ENCODE measurements around the gene SERINC5. TPM values are rescaled to one million over a fixed set of nuclear protein-coding genes. Genes with fewer than 3 reads are reported as not detected.
"Not testable (repeated sequence)": the region's sequence is repeated elsewhere in the genome, so short reads cannot be mapped to it uniquely, and the experiment has no call there.

The SERINC5 gene
- total RNA-seq, 2 experiments from 2014 or later = 32.4 to 33.1 TPM

DNA sequence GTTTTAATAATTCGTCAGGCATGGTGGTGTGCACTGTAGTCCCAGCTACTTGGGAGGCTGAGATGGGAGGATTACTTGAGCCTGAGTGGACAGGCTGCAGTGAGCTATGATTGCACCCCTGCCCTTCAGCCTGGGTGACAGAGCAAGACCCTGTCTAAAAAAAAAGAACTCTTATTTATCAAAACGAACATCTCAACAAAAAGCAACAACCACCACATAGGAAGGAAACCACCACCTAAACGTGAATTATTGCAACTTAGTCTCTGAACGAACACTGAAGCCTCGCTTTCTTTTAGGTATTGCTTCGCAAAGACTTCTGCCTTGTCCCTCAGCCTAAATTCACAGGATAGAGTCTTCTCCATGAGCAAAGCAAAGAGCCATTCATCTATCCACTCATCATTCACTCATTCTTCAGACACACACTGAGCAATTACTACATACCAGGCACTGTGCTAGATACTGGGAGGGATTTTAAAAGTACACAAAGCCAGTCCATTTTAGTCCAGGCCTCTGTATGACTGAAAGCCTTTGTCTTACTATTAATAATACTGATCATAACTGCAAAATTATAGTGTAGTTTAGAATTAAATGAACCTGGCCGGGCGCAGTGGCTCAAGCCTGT lies 163.3 kb downstream of the SERINC5 start:
- ChIA-PET POLR2A (interaction anchor here (0.9 to 1.1 kb wide), 4 partner anchors 9 to 215 kb away, joined by 3 to 4 read pairs (median 3); no protein-coding TSS in a partner anchor), CTCF (interaction anchor here (0.8 to 5.7 kb wide), 39 partner anchors 8 to 579 kb away, joined by 3 to 104 read pairs (median 6); partner anchors contain the start of genes SERINC5 and SPZ1)
- no peak for TF ChIP-seq CTCF (IDR thresholded peaks at IDR 0.05)
- Mint-ChIP-seq H3K27ac (peak overlapping the region; percentile 65), H3K36me3 (ENCODE audit: low read depth) (no peaks in the 10 kb centered on the region), H3K27me3 (no peaks in the 10 kb centered on the region), H3K4me1 (ENCODE audit: low read depth) (peaks cover 13% of the 10 kb centered on the region), H3K9me3 (no peaks in the 10 kb centered on the region), H3K4me3 (no peak overlapping the region)
- DNase-seq (no peak), ATAC-seq (peak; percentile 21)
- intact Hi-C loops (cut with micrococcal nuclease) = loop anchor here (5.0 kb wide), 1 partner anchor 100 kb away; no protein-coding TSS in a partner anchor

DNA sequence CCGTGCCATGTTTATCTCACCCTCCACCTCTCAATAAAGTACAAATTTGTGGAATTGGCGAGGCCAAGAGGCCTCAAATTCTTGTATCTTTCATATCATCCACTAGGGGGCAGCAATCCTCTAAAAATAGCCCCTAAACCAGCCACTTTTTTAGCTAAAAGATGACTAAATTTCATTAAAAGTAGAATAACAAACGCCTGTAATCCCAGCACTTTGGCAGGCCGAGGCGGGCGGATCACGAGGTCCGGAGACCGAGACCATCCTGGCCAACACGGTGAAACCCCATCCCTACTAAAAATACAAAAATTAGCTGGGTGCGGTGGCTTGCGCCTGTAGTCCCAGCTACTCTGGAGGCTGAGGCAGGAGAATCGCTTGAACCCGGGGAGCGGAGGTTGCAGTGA lies 164.1 kb downstream of the SERINC5 start:
- H3K27me3 Mint-ChIP-seq = not testable (repeated sequence)

DNA sequence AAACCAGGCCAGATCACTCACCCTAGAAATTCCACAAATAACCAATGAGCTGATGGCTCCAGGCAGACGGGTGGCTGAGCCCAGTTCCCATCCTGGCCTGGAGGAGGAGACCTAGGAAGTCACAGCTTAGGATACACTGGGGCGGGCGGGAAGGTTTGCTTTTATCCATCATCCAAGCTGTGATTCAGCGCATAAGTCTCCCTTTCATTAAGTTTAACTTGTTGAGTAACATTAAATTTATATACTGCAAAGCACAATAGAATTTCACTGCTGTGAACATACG lies 165.0 kb downstream of the SERINC5 start:
- Mint-ChIP-seq H3K4me3 (no peak overlapping the region), H3K36me3 (ENCODE audit: low read depth) (no peaks in the 10 kb centered on the region), H3K9me3 (no peaks in the 10 kb centered on the region), H3K27ac (no peak overlapping the region), H3K27me3 (no peaks in the 10 kb centered on the region), H3K4me1 (ENCODE audit: low read depth) (peaks cover 9% of the 10 kb centered on the region)
- CTCF ChIA-PET = interaction anchor here (1.0 to 5.7 kb wide), 14 partner anchors 9 to 216 kb away, joined by 3 to 104 read pairs (median 6); no protein-coding TSS in a partner anchor
- intact Hi-C loops (cut with micrococcal nuclease) = loop anchor here (2.0 to 5.0 kb wide), 3 partner anchors 101 to 216 kb away; no protein-coding TSS in a partner anchor
- POLR2A ChIA-PET = interaction anchor here (1.2 kb wide), 1 partner anchor 165 kb away, joined by 5 read pairs; the partner anchor contains the start of gene SERINC5
- no peak for ATAC-seq
- DNase-seq = no peak
- TF ChIP-seq CTCF (IDR thresholded peaks at IDR 0.05) = no peak

More for the DNA sequence above, 164.1 kb downstream of the SERINC5 start:
- H3K9me3 Mint-ChIP-seq; H3K36me3 Mint-ChIP-seq (ENCODE audit: low read depth); H3K4me1 Mint-ChIP-seq (ENCODE audit: low read depth); H3K4me3 Mint-ChIP-seq: not testable (repeated sequence)
- ATAC-seq (peak; percentile 72), DNase-seq (peak; percentile 42)
- intact Hi-C loops (cut with micrococcal nuclease) = loop anchor here (2.0 to 5.0 kb wide), 3 partner anchors 101 to 215 kb away; no protein-coding TSS in a partner anchor
- peak; percentile 80 for TF ChIP-seq CTCF (IDR thresholded peaks at IDR 0.05)
- CTCF ChIA-PET = interaction anchor here (0.5 to 5.7 kb wide), 54 partner anchors 8 to 580 kb away, joined by 3 to 104 read pairs (median 5); partner anchors contain the start of genes SERINC5 and SPZ1
- peak overlapping the region; percentile 62 for H3K27ac Mint-ChIP-seq
- POLR2A ChIA-PET = interaction anchor here (0.9 to 1.1 kb wide), 4 partner anchors 8 to 216 kb away, joined by 3 to 4 read pairs (median 3); no protein-coding TSS in a partner anchor

DNA sequence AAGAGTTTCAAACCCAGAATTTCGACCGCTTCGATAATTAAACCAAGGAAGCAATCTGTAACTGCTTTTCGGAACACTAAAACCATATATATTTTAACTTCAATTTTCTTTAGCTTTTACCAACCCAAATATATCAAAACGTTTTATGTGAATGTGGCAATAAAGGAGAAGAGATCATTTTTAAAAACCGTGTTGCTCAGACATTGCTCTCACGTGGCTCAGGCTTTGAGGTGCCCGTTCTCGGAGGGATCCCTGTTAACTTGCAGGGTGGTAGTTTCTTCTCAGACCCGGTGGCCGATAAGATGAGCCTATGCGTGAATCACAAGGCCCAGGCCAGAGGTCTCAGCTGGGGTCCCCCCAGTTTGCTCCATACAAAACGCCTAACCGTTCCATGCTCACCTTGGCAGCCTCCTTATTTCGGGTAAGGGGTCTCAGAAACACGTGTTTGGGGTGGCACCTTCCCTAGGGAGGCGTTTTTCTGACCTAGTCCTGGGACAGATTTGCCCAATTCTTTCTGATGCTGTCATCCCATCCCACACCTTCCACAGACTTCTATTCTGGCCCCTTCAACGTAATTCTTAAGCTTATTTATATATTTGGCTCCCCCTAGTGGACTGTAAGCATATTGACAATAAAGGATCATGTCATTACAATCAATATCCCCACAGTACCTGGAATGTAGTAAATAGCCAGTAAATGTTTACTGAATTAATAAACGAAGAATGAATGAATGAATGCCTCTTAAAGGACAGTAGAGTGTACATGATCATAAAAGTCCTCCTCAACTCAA lies 172.6 kb downstream of the SERINC5 start:
- Mint-ChIP-seq H3K36me3 (ENCODE audit: low read depth) (no peaks in the 10 kb centered on the region), H3K4me3 (peak overlapping the region; percentile 51), H3K9me3 (no peaks in the 10 kb centered on the region), H3K4me1 (ENCODE audit: low read depth) (peaks cover 11% of the 10 kb centered on the region), H3K27me3 (no peaks in the 10 kb centered on the region), H3K27ac (peak overlapping the region; percentile 78)
- CTCF ChIA-PET = interaction anchor here (0.6 to 3.5 kb wide), 102 partner anchors 8 to 1061 kb away, joined by 3 to 39 read pairs (median 4); partner anchors contain the start of genes MTX3 and SERINC5
- intact Hi-C loops (cut with micrococcal nuclease) = loop anchor here (1.0 to 5.0 kb wide), 2 partner anchors 158 to 206 kb away; no protein-coding TSS in a partner anchor
- peak; percentile 84 for ATAC-seq
- peak; percentile 34 for DNase-seq
- POLR2A ChIA-PET = interaction anchor here (0.7 to 1.3 kb wide), 4 partner anchors 9 to 102 kb away, joined by 3 to 4 read pairs (median 3); no protein-coding TSS in a partner anchor
- TF ChIP-seq CTCF (IDR thresholded peaks at IDR 0.05) = peak; percentile 55

All from activated CD8-positive, alpha-beta T cell treated with anti-CD3 and anti-CD28 coated beads for 36 hours (primary cell).